C4-2B (cell line): ENCODE data around the gene SLITRK6.

Source experiments
- CTCF ChIP-seq: fragments of 450-650 bp; conservative IDR thresholded peaks from 2 replicates; pipeline ENCODE4 v1.5.1; 2017; ENCODE audit warnings: mild to moderate bottlenecking
- ZFX ChIP-seq: fragments of 450-650 bp; IDR thresholded peaks from 2 replicates; pipeline ENCODE4 v1.6.1; 2017

DNA sequence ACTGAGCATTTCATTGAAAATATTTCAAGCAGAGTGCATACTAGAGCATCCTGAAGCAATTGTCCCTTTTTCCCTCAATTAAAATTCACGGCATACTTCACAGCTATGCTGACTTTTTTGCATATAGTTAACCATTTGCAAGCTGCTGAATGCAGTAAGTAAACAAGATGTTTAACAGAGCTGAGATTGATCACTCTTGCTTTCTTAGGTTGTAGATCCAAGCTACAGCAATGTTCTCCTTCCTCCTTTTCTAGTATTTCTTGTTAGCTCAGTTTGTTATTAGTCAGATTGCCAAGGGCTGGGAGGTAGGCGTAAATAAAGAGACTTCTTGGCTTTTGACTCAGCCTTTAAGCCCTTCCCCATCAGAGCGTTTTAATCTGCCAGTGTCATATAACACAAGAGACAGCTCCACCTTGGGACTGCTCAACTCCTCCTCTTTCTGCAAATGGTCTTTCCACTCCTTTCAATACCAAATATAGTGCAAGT is at the start of gene SLITRK6:
- TF ChIP-seq CTCF (peak; percentile 42), ZFX (no peak)
